Esophagus (tissue), 2 donors: ENCODE results near the gene SFXN2. TPM values are rescaled to one million over a fixed set of nuclear protein-coding genes. Genes with fewer than 3 reads are reported as not detected.
A peak's percentile ranks its signal among the peaks of the same experiment; 100 is the strongest.
"Not testable (repeated sequence)": the region's sequence is repeated elsewhere in the genome, so short reads cannot be mapped to it uniquely, and the experiment has no call there.

ENCODE experiments used
- H3K27ac ChIP-seq, 2 donors: one replicate each; pipeline ENCODE4 v1.5.1; 2013; ENCODE audit warnings: low read depth in 2 of 2, mild to moderate bottlenecking in 2 of 2, inconsistent platforms in 1 of 2, low read length in 1 of 2, moderate library complexity in 1 of 2
- H3K27me3 ChIP-seq, 2 donors: one replicate each; pipeline ENCODE4 v1.6.1; 2013; ENCODE audit warnings: low read length in 2 of 2, control low read depth in 1 of 2, mild to moderate bottlenecking in 1 of 2; ENCODE audit not compliant: insufficient read depth in 2 of 2, control insufficient read depth in 1 of 2
- H3K36me3 ChIP-seq, 2 donors: one replicate each; pipeline ENCODE4 v1.6.1; 2013; ENCODE audit warnings: low read length in 1 of 2; ENCODE audit not compliant: control insufficient read depth in 2 of 2, insufficient read depth in 2 of 2
- H3K4me1 ChIP-seq, 2 donors: one replicate each; pipeline ENCODE4 v1.6.1; 2013; ENCODE audit warnings: low read length in 1 of 2; ENCODE audit not compliant: control insufficient read depth in 2 of 2, insufficient read depth in 2 of 2
- H3K4me3 ChIP-seq, 2 donors: one replicate each; pipeline ENCODE4 v1.5.1; 2013; ENCODE audit warnings: low read length in 2 of 2, mild to moderate bottlenecking in 2 of 2, low read depth in 1 of 2, moderate library complexity in 1 of 2
- H3K9me3 ChIP-seq, 2 donors: one replicate each; pipeline ENCODE4 v1.6.1; 2013; ENCODE audit warnings: mild to moderate bottlenecking in 2 of 2, low read depth in 1 of 2, low read length in 1 of 2, moderate library complexity in 1 of 2; ENCODE audit not compliant: control insufficient read depth in 2 of 2, insufficient read depth in 1 of 2
- WGBS, 2 donors: extraction: QIAGEN DNeasy Blood & Tissue Kit; methylation state at CpG; one replicate each; pipeline ENCODE4 v1.1.7; 2013; 5-methylcytosine and 5-hydroxymethylcytosine counted together
- polyA plus RNA-seq, 2 donors: library from polyadenylated mRNA; stranded (reverse); fragments of 200-250 nt; gene quantifications; one replicate each; pipeline ENCODE4 v1.2.3, GENCODE V29; 2013
- donor health status: healthy with polysubstance abuse.
- donor health status: Bipolar disorder and iron deficiency.

Gene SFXN2
- polyA plus RNA-seq, 2 donors, result 3.5 to 5.7 TPM

GRCh38 chr10:102743588-102744373, 29.3 kb downstream of the SFXN2 start, which contains the start of gene WBP1L:
Gene WBP1L (plus strand): TSS chr10:102743948. CDS start chr10:102744054, 106 bp downstream.
- H3K9me3 ChIP-seq, result no peaks in the 10 kb centered on the region
- 0 to 1% methylated on average over 36 to 37 of the region's 37 CpGs for WGBS, 2 donors
- no peaks in the 10 kb centered on the region for H3K27me3 ChIP-seq
- H3K27ac ChIP-seq, result peak within 1 kb of the TSS; percentile 85 to 94
- H3K4me1 ChIP-seq, result peaks cover 0 to 2% of the 10 kb centered on the region in 2 donors
- H3K36me3 ChIP-seq, result no peaks in the 10 kb centered on the region
- H3K4me3 ChIP-seq, result peak within 1 kb of the TSS; percentile 93 to 96

GRCh38 chr10:102744374-102745051, 30.1 kb downstream of the SFXN2 start:
- H3K36me3 ChIP-seq, result no peaks in the 10 kb centered on the region
- WGBS, 2 donors, result 3 to 9% methylated on average over 9 of the region's 9 CpGs
- no peaks in the 10 kb centered on the region for H3K9me3 ChIP-seq
- no peaks in the 10 kb centered on the region for H3K27me3 ChIP-seq
- peak overlapping the region; percentile 93 to 96 for H3K4me3 ChIP-seq
- H3K4me1 ChIP-seq, result peaks cover 0 to 2% of the 10 kb centered on the region in 2 donors
- H3K27ac ChIP-seq, result peak overlapping the region; percentile 85 to 94

- H3K9me3 ChIP-seq, result no peaks in the 10 kb centered on the region
- H3K36me3 ChIP-seq, result no peaks in the 10 kb centered on the region
- H3K4me3 ChIP-seq, result peak overlapping the region in 1 of 2 donors; percentile 93
- H3K27me3 ChIP-seq, result no peaks in the 10 kb centered on the region
- H3K4me1 ChIP-seq, result peaks cover 0 to 2% of the 10 kb centered on the region in 2 donors
- no peak overlapping the region for H3K27ac ChIP-seq
- WGBS, 2 donors, result 49 to 60% methylated on average over 4 of the region's 4 CpGs
Measured at GRCh38 chr10:102745157-102745556, 30.7 kb downstream of the SFXN2 start.

- Histone ChIP-seq H3K4me1 (peaks cover 0 to 10% of the 10 kb centered on the region in 2 donors), H3K36me3 (no peaks in the 10 kb centered on the region), H3K9me3 (no peaks in the 10 kb centered on the region), H3K27ac (peak overlapping the region; percentile 72), H3K4me3 (no peak overlapping the region), H3K27me3 (no peaks in the 10 kb centered on the region)
- 76 to 78% methylated on average over 9 of the region's 9 CpGs for WGBS, 2 donors
Measured at GRCh38 chr10:102752266-102752930, 38.0 kb downstream of the SFXN2 start.

- Histone ChIP-seq H3K36me3 (no peaks in the 10 kb centered on the region), H3K4me1 (peaks cover 0 to 10% of the 10 kb centered on the region in 2 donors), H3K27me3 (no peaks in the 10 kb centered on the region), H3K9me3 (no peaks in the 10 kb centered on the region), H3K27ac (peak overlapping the region; percentile 72), H3K4me3 (no peak overlapping the region)
- WGBS, 2 donors, result 68 to 76% methylated on average over 4 of the region's 4 CpGs
Measured at GRCh38 chr10:102752934-102753664, 38.7 kb downstream of the SFXN2 start.

GRCh38 chr10:102753718-102754117, 39.3 kb downstream of the SFXN2 start:
- peaks cover 0 to 10% of the 10 kb centered on the region in 2 donors for H3K4me1 ChIP-seq
- peak overlapping the region in 1 of 2 donors; percentile 72 for H3K27ac ChIP-seq
- H3K36me3 ChIP-seq, result no peaks in the 10 kb centered on the region
- no peak overlapping the region for H3K4me3 ChIP-seq
- H3K27me3 ChIP-seq, result no peaks in the 10 kb centered on the region
- WGBS, 2 donors, result 78 to 84% methylated on average over 1 of the region's 1 CpG
- H3K9me3 ChIP-seq, result no peaks in the 10 kb centered on the region

GRCh38 chr10:102757323-102757722, 42.9 kb downstream of the SFXN2 start:
- WGBS, 2 donors, result 92 to 95% methylated on average over 6 of the region's 6 CpGs
- Histone ChIP-seq H3K4me3 (no peak overlapping the region), H3K27ac (peak overlapping the region in 1 of 2 donors; percentile 29), H3K9me3 (no peaks in the 10 kb centered on the region), H3K36me3 (no peaks in the 10 kb centered on the region), H3K4me1 (peaks cover 0 to 7% of the 10 kb centered on the region in 2 donors), H3K27me3 (no peaks in the 10 kb centered on the region)

GRCh38 chr10:102758240-102758932, 44.0 kb downstream of the SFXN2 start:
- H3K27me3 ChIP-seq, result no peaks in the 10 kb centered on the region
- peaks cover 0 to 3% of the 10 kb centered on the region in 2 donors for H3K4me1 ChIP-seq
- H3K4me3 ChIP-seq, result no peak overlapping the region
- H3K36me3 ChIP-seq, result peaks cover 0 to 3% of the 10 kb centered on the region in 2 donors
- H3K9me3 ChIP-seq, result no peaks in the 10 kb centered on the region
- no peak overlapping the region for H3K27ac ChIP-seq
- WGBS, 2 donors, result 79 to 80% methylated on average over 9 of the region's 9 CpGs

GRCh38 chr10:102758933-102759262, 44.5 kb downstream of the SFXN2 start:
- 67 to 71% methylated on average over 5 to 7 of the region's 12 CpGs for WGBS, 2 donors
- H3K9me3 ChIP-seq, H3K4me3 ChIP-seq, H3K36me3 ChIP-seq, H3K4me1 ChIP-seq, H3K27ac ChIP-seq, H3K27me3 ChIP-seq: not testable (repeated sequence)
